SH-SY5Y (cell line): ENCODE results near the gene POLE3.

ENCODE experiments used
- GATA2 ChIP-seq: IDR thresholded peaks from 2 replicates; pipeline ENCODE4 v1.6.1; 2011; ENCODE audit warnings: mild to moderate bottlenecking, low read depth, low read length
- GATA3 ChIP-seq: IDR thresholded peaks from 2 replicates; pipeline ENCODE4 v1.6.1; 2011; ENCODE audit warnings: low read depth, mild to moderate bottlenecking, low read length, moderate library complexity

POLE3 gene

GRCh38 chr9:113389451-113389850 lies 21.0 kb downstream of the POLE3 start:
- TF ChIP-seq GATA3 (no peak), GATA2 (no peak)

- no peak for TF ChIP-seq GATA3
- TF ChIP-seq GATA2: no peak
Measured at GRCh38 chr9:113388833-113389232, 21.6 kb downstream of the POLE3 start.

GRCh38 chr9:113387560-113388230 lies 22.8 kb downstream of the POLE3 start:
- TF ChIP-seq GATA3 (no peak), GATA2 (no peak)

- TF ChIP-seq GATA2 (no peak), GATA3 (no peak)
Measured at GRCh38 chr9:113386571-113387393, 23.7 kb downstream of the POLE3 start.

- no peak for TF ChIP-seq GATA3
- TF ChIP-seq GATA2: no peak
Measured at GRCh38 chr9:113381909-113382411, 28.5 kb downstream of the POLE3 start.

- TF ChIP-seq GATA3 (no peak), GATA2 (no peak)
Measured at GRCh38 chr9:113380869-113381378, 29.6 kb downstream of the POLE3 start.

- TF ChIP-seq GATA3 (no peak), GATA2 (no peak)
Measured at GRCh38 chr9:113376634-113377567, 33.6 kb downstream of the POLE3 start, which contains the start of gene HDHD3. HDHD3 (minus strand) TSS chr9:113376986; CDS start chr9:113374354, 2,632 bp downstream.

GRCh38 chr9:113375057-113376023 lies 35.1 kb downstream of the POLE3 start:
- TF ChIP-seq GATA3 (no peak), GATA2 (no peak)

- no peak for TF ChIP-seq GATA2
- no peak for TF ChIP-seq GATA3
Measured at GRCh38 chr9:113373676-113374392, 36.6 kb downstream of the POLE3 start.

- TF ChIP-seq GATA2: no peak
- TF ChIP-seq GATA3: no peak
Measured at GRCh38 chr9:113373256-113373655, 37.2 kb downstream of the POLE3 start.

GRCh38 chr9:113372059-113372458 lies 38.4 kb downstream of the POLE3 start:
- no peak for TF ChIP-seq GATA3
- no peak for TF ChIP-seq GATA2

- no peak for TF ChIP-seq GATA3
- no peak for TF ChIP-seq GATA2
Measured at GRCh38 chr9:113370806-113371325, 39.6 kb downstream of the POLE3 start.
